ENCODE measurements around the gene ZNRF3. TPM values are rescaled to one million over a fixed set of nuclear protein-coding genes. Genes with fewer than 3 reads are reported as not detected.

ZNRF3 gene
- total RNA-seq, 4 donors from 2014 or later, result 6.1 to 23.2 (median 12.0) TPM

DNA sequence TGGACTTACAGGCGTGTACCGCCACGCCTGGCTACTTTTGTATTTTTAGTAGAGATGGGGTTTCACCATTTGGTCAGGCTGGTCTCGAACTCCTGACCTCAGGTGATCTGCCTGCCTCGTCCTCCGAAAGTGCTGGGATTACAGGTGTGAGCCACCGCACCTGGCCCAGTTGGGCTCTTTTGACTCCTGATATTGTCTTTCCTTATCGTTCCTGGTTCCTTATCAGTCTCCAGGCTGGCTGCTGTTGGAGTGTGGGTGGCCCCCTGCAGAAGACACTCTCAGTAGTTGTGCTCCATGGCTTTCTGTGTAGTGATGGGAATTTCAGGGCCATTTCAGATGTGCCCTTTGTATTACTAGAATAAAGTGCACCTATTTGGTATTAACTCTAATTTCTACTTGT, 123.0 kb downstream of the ZNRF3 start:
- Histone ChIP-seq H3K9me3 (no peaks in the 10 kb centered on the region), H3K4me3 (no peak overlapping the region), H3K36me3 (no peaks in the 10 kb centered on the region), H3K4me1 (peaks cover 0 to 5% of the 10 kb centered on the region in 2 donors), H3K27ac (no peak overlapping the region), H3K27me3 (no peaks in the 10 kb centered on the region)
- DNase-seq, result no peak
- no peak for TF ChIP-seq POLR2A (IDR thresholded peaks at IDR 0.05)
- TF ChIP-seq, protein P1, sequence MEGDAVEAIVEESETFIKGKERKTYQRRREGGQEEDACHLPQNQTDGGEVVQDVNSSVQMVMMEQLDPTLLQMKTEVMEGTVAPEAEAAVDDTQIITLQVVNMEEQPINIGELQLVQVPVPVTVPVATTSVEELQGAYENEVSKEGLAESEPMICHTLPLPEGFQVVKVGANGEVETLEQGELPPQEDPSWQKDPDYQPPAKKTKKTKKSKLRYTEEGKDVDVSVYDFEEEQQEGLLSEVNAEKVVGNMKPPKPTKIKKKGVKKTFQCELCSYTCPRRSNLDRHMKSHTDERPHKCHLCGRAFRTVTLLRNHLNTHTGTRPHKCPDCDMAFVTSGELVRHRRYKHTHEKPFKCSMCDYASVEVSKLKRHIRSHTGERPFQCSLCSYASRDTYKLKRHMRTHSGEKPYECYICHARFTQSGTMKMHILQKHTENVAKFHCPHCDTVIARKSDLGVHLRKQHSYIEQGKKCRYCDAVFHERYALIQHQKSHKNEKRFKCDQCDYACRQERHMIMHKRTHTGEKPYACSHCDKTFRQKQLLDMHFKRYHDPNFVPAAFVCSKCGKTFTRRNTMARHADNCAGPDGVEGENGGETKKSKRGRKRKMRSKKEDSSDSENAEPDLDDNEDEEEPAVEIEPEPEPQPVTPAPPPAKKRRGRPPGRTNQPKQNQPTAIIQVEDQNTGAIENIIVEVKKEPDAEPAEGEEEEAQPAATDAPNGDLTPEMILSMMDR (IDR thresholded peaks at IDR 0.05), result no peak
- intact Hi-C loops (cut with DNase I; ENCODE audit: low total_unique reads), result no loop called here

GRCh38 chr22:29009148-29009547, 125.8 kb downstream of the ZNRF3 start:
- Histone ChIP-seq H3K36me3 (no peaks in the 10 kb centered on the region), H3K27ac (peak overlapping the region in 1 of 2 donors; percentile 43), H3K4me1 (peaks cover 0 to 5% of the 10 kb centered on the region in 2 donors), H3K27me3 (no peaks in the 10 kb centered on the region), H3K9me3 (no peaks in the 10 kb centered on the region), H3K4me3 (no peak overlapping the region)
- intact Hi-C loops (cut with DNase I; ENCODE audit: low total_unique reads), result no loop called here
- TF ChIP-seq, protein P1 (IDR thresholded peaks at IDR 0.05), result no peak
- TF ChIP-seq POLR2A (IDR thresholded peaks at IDR 0.05), result no peak
- DNase-seq, result no peak

GRCh38 chr22:29011240-29012100, 128.1 kb downstream of the ZNRF3 start:
- no peak for TF ChIP-seq POLR2A (IDR thresholded peaks at IDR 0.05)
- TF ChIP-seq, protein P1 (IDR thresholded peaks at IDR 0.05), result no peak
- Histone ChIP-seq H3K27me3 (no peaks in the 10 kb centered on the region), H3K27ac (no peak overlapping the region), H3K36me3 (no peaks in the 10 kb centered on the region), H3K9me3 (no peaks in the 10 kb centered on the region), H3K4me3 (no peak overlapping the region), H3K4me1 (peaks cover 0 to 5% of the 10 kb centered on the region in 2 donors)
- intact Hi-C loops (cut with DNase I; ENCODE audit: low total_unique reads), result no loop called here
- no peak for DNase-seq

GRCh38 chr22:29012101-29012433, 128.7 kb downstream of the ZNRF3 start:
- no peaks in the 10 kb centered on the region for H3K27me3 ChIP-seq
- TF ChIP-seq, protein P1 (IDR thresholded peaks at IDR 0.05), result no peak
- TF ChIP-seq POLR2A (IDR thresholded peaks at IDR 0.05), result no peak
- no peaks in the 10 kb centered on the region for H3K9me3 ChIP-seq
- DNase-seq, result no peak
- intact Hi-C loops (cut with DNase I; ENCODE audit: low total_unique reads), result no loop called here
- peaks cover 0 to 5% of the 10 kb centered on the region in 2 donors for H3K4me1 ChIP-seq
- no peaks in the 10 kb centered on the region for H3K36me3 ChIP-seq
- H3K4me3 ChIP-seq, result no peak overlapping the region
- no peak overlapping the region for H3K27ac ChIP-seq

DNA sequence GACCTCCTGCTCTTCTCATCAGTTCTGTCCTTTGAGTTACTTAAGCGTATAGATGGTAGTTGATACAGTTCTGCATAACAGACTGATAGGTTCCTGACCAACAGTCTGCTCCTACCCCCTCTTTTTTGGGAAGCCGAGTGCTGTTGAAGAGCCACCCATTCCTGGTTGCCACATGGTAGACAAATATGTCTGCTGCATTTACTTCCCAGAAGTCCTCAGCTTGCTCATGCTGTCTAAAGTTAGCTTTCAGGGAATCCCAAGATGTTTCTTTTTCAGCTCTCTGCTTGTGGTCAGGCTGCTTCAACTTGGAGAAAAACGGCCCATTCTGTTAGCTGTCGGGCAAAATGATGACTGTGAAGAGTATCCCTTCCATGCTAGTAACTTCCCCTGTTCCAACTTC, 129.6 kb downstream of the ZNRF3 start:
- no peaks in the 10 kb centered on the region for H3K27me3 ChIP-seq
- intact Hi-C loops (cut with DNase I; ENCODE audit: low total_unique reads), result no loop called here
- no peak overlapping the region for H3K4me3 ChIP-seq
- H3K27ac ChIP-seq, result no peak overlapping the region
- H3K4me1 ChIP-seq, result peaks cover 0 to 5% of the 10 kb centered on the region in 2 donors
- DNase-seq, result no peak
- no peaks in the 10 kb centered on the region for H3K9me3 ChIP-seq
- no peaks in the 10 kb centered on the region for H3K36me3 ChIP-seq
- no peak for TF ChIP-seq POLR2A (IDR thresholded peaks at IDR 0.05)
- TF ChIP-seq, protein P1 (IDR thresholded peaks at IDR 0.05), result no peak

All from uterus (tissue), 4 donors.